Stimulated activated CD8-positive, alpha-beta memory T cell treated with anti-CD3 and anti-CD28 coated beads, Interleukin-4, amount 100 ng/mL, for 1 hour (primary cell): ENCODE measurements around the gene CCDC154.

Source experiments
- DNase-seq, 2 donors: peaks; one replicate each; pipeline ENCODE4 v3.0.0-alpha.2; 2020; ENCODE audit warnings: low read depth in 2 of 2, low spot score in 1 of 2

Gene CCDC154

DNA sequence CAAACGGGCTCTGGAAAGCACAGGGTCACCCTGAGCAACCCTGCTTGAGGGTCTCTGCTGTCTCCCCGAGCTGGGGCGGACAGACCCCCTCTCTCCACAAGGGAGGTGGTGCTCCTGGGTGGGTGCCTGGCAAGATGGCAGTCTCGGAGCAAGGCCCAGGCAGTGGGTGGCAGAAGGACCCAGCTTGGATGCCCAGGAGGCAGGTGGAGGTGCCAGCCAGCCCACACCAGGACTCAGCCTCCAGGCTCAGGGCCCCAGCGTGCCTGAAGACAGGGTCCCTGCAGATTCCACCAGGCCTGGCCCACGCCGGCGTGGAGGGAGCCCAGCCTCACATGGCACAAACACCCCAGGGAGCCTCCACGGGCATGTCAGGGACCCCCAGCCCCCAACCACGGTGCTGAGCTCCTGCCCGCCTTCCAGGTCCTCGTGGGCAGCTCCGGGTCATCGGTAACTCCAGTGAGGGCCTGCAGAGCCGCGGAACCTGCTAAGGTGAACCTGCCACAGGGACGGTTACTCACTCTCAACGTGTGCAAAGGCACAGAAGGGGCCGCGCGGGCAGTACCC lies 50.7 kb downstream of the CCDC154 start:
- DNase-seq: no peak

DNA sequence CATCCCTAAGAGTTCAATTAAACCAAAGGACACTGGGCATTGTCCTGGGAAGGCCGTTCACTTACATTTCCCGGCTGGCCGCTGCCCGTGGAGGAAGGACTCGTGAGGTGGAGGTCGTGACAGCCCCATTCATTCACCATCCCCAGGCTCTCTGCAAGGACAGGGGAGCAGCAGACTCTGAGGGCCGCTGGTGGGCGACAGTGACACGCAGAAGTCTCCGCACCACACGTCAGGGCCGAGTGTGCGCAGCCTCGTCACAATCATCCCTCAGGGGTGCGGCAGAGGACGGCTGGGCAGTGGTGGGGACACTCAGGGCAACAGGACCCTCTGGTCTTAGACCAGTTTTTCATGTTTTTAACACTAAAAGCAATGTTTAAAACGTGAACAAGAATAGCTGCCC lies 51.5 kb downstream of the CCDC154 start:
- no peak for DNase-seq

DNA sequence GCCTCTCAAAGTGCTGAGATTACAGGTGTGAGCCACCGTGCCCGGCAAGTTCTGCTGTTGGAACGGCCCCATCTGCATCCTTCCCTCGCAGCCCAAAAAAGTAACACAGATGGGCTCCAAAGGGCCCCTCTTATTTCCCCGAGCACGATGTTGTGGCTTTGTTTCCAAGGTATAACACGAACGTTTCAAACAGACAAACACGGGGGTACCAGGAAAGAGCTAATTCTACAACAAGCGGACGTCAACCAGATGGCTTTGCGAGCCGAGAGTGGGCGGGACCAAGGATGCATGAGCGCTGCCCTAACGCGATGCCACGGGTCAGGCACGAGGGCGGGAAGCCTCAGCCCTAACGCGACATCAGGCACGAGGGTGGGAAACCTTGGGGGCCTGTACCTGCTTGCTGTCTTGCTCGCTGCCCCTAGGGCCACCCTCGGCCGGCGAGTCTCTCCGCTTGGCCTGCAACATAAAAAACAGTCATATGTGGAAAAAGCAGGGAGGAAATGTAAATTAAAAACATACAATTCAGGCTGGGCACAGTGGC lies 54.0 kb downstream of the CCDC154 start:
- no peak for DNase-seq

DNA sequence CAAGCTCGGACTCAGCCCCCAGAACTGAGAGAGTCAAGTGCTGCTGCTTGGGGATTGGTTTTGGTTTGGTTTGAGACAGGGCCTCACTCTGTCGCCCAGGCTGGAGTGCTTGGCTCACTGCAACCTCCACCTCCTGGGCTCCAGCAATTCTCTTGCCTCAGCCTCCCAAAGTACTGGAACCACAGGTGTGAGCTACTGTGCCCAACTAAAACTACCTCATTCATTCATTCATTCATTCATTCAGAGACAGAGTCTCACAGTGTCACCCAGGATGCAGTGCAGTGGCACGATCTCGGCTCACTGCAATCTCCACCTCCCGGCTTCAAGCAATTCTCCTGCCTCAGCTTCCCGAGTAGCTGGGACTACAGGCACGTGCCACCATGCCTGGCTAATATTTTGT lies 54.6 kb downstream of the CCDC154 start:
- no peak for DNase-seq

DNA sequence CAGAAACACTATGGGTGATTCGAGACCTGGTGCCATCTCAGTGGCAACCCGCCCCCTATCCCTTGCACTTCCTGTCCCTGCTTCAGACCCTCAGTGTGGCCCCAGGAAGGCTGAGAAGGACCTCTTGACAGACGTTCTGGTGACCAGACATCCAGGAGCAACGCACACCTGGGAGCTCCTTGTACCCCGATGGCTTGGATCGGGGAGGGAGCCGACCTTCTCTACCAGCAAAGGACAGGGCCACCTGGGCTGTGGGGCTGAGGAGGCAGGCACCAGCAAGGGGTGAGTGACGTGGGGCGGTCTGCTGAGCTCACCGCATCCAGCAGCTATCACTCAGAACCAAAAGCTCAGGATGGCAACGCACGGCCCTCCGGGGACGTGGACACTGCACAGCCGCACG lies 57.0 kb downstream of the CCDC154 start:
- DNase-seq: no peak

- no peak for DNase-seq
Observed at GRCh38 chr16:1385232-1385631, 59.1 kb downstream of the CCDC154 start.
